Colonic mucosa (tissue), 4 donors: ENCODE measurements around the gene HELZ. TPM values are rescaled to one million over a fixed set of nuclear protein-coding genes. Genes with fewer than 3 reads are reported as not detected.

Experiments
- DNase-seq: peaks from one replicate; pipeline ENCODE4 v3.0.0-alpha.2; 2020
- H3K27ac ChIP-seq: fragments of 200-600 bp; one replicate; pipeline ENCODE4 v1.8.0; 2021
- H3K27me3 ChIP-seq: fragments of 200-600 bp; one replicate; pipeline ENCODE4 v1.8.0; 2021
- H3K36me3 ChIP-seq: fragments of 200-600 bp; one replicate; pipeline ENCODE4 v1.8.0; 2021
- H3K4me1 ChIP-seq: fragments of 200-600 bp; one replicate; pipeline ENCODE4 v1.8.0; 2021; ENCODE audit warnings: mild to moderate bottlenecking
- H3K4me3 ChIP-seq: fragments of 200-600 bp; one replicate; pipeline ENCODE4 v1.8.0; 2021
- H3K9ac ChIP-seq, 2 donors: one replicate each; pipeline ENCODE4 v1.7.0; 2013; ENCODE audit warnings: control low read depth in 2 of 2, low read depth in 2 of 2, low read length in 2 of 2
- H3K9me3 ChIP-seq: fragments of 200-600 bp; one replicate; pipeline ENCODE4 v1.8.0; 2021
- CTCF ChIP-seq: fragments of 200-600 bp; IDR thresholded peaks from one replicate; pipeline ENCODE4 v1.8.0; 2022; ENCODE audit warnings: antibody characterized with exemption, mild to moderate bottlenecking
- intact Hi-C: fragments of 100-400 bp; cut with DNase I; formaldehyde crosslinking; loops from one replicate; pipeline ENCODE4 v1.14.1; 2022
- total RNA-seq, 2 donors: library from RNA; stranded (reverse); fragmentation: NEBNext Ultra II Directional in 1 of 2; extraction: Animal tissue kit (Norgen Biotek cat#: 25700) in 1 of 2; gene quantifications; one replicate each; pipeline ENCODE4 v1.2.1, GENCODE V29; 2021
- donor health status: healthy.
- donor health status: DM: no; HTN: no; CAD: no.
- donor health status: DM: no; HTN: no; CAD: no.

HELZ gene
- total RNA-seq, 2 donors from 2014 or later: 38.6 to 55.9 TPM

GRCh38 chr17:67021743-67022450 lies 223.1 kb downstream of the HELZ start:
- intact Hi-C loops: no loop called here
- Histone ChIP-seq H3K27me3 (no peaks in the 10 kb centered on the region), H3K9ac (no peak overlapping the region), H3K4me1 (no peaks in the 10 kb centered on the region), H3K9me3 (no peaks in the 10 kb centered on the region), H3K27ac (no peak overlapping the region), H3K36me3 (no peaks in the 10 kb centered on the region), H3K4me3 (no peak overlapping the region)
- TF ChIP-seq CTCF: no peak
- no peak for DNase-seq

- Histone ChIP-seq H3K27me3 (no peaks in the 10 kb centered on the region), H3K27ac (no peak overlapping the region), H3K4me3 (no peak overlapping the region), H3K9me3 (no peaks in the 10 kb centered on the region), H3K36me3 (no peaks in the 10 kb centered on the region), H3K9ac (no peak overlapping the region), H3K4me1 (no peaks in the 10 kb centered on the region)
- intact Hi-C loops: no loop called here
- DNase-seq: no peak
- TF ChIP-seq CTCF: no peak
These were observed 223.8 kb downstream of the HELZ start for GRCh38 chr17:67021196-67021595.

Other genes starting within 250 kb of the HELZ start
- not detected for gene CACNG1, start 200.6 kb downstream of the HELZ start, total RNA-seq
- 10 to 100 TPM; 39.4 to 51.1 TPM for gene PSMD12, start 121.4 kb upstream of the HELZ start, total RNA-seq
- 10 to 100 TPM; 10.8 to 20.4 TPM for gene PITPNC1, start 132.1 kb upstream of the HELZ start, total RNA-seq